Neural crest cell (in vitro differentiated cells): Measurements from ENCODE around the gene TOMM40L. TPM values are rescaled to one million over a fixed set of nuclear protein-coding genes. Genes with fewer than 3 reads are reported as not detected.

ENCODE experiments used
- DNase-seq: peaks from one replicate; pipeline ENCODE4 v3.0.0; 2021; ENCODE audit warnings: low read depth, mixed read lengths, low spot score
- H3K27ac Mint-ChIP-seq: one replicate; pipeline ENCODE4 v1.8.0; 2021; ENCODE audit warnings: mild to moderate bottlenecking, mixed read lengths; ENCODE audit not compliant: unreplicated experiment
- H3K27me3 Mint-ChIP-seq: 2 replicates; pipeline ENCODE4 v1.8.0; 2021; ENCODE audit warnings: low read depth, mild to moderate bottlenecking, mixed read lengths
- H3K36me3 Mint-ChIP-seq: 2 replicates; pipeline ENCODE4 v1.8.0; 2021; ENCODE audit warnings: low read depth, mild to moderate bottlenecking, mixed read lengths
- H3K4me1 Mint-ChIP-seq: 2 replicates; pipeline ENCODE4 v1.8.0; 2021; ENCODE audit warnings: mixed read lengths
- H3K4me3 Mint-ChIP-seq: one replicate; pipeline ENCODE4 v1.8.0; 2021; ENCODE audit warnings: mild to moderate bottlenecking, mixed read lengths
- H3K9me3 Mint-ChIP-seq: 2 replicates; pipeline ENCODE4 v1.8.0; 2021; ENCODE audit warnings: mixed read lengths
- CTCF ChIP-seq: fragments of 200-600 bp; sonication (generic); conservative IDR thresholded peaks from 2 replicates; pipeline ENCODE4 v1.5.0; 2021; ENCODE audit warnings: antibody characterized with exemption, mild to moderate bottlenecking
- total RNA-seq: library from RNA; stranded (reverse); gene quantifications from 2 replicates; pipeline ENCODE4 v1.2.1, GENCODE V29; 2021

The TOMM40L gene
- total RNA-seq, 1 donor from 2014 or later = 17.2 TPM

GRCh38 chr1:161201836-161202712 lies 23.8 kb upstream of the TOMM40L start, which contains the start of gene NDUFS2:
TSS of gene NDUFS2 (plus strand) at chr1:161202367. CDS start at chr1:161202386, 19 bp downstream.
- peak within 1 kb of the TSS; percentile 96 for H3K4me3 Mint-ChIP-seq
- peaks cover 66% of the 10 kb centered on the region for H3K4me1 Mint-ChIP-seq
- H3K36me3 Mint-ChIP-seq = peaks cover 12% of the 10 kb centered on the region
- H3K27ac Mint-ChIP-seq = peak within 1 kb of the TSS; percentile 98
- peak; percentile 87 for DNase-seq
- peak; percentile 40 for TF ChIP-seq CTCF
- no peaks in the 10 kb centered on the region for H3K9me3 Mint-ChIP-seq
- H3K27me3 Mint-ChIP-seq = no peaks in the 10 kb centered on the region

GRCh38 chr1:161206411-161207140 lies 19.3 kb upstream of the TOMM40L start:
- DNase-seq = no peak
- Mint-ChIP-seq H3K36me3 (peaks cover 21% of the 10 kb centered on the region), H3K4me3 (peak overlapping the region; percentile 21), H3K9me3 (no peaks in the 10 kb centered on the region), H3K27me3 (no peaks in the 10 kb centered on the region), H3K27ac (no peak overlapping the region), H3K4me1 (peaks cover 34% of the 10 kb centered on the region)
- no peak for TF ChIP-seq CTCF

- TF ChIP-seq CTCF = no peak
- H3K27ac Mint-ChIP-seq = no peak overlapping the region
- H3K9me3 Mint-ChIP-seq = no peaks in the 10 kb centered on the region
- H3K4me3 Mint-ChIP-seq = no peak overlapping the region
- peaks cover 22% of the 10 kb centered on the region for H3K36me3 Mint-ChIP-seq
- DNase-seq = no peak
- H3K27me3 Mint-ChIP-seq = no peaks in the 10 kb centered on the region
- peaks cover 28% of the 10 kb centered on the region for H3K4me1 Mint-ChIP-seq
Observed at GRCh38 chr1:161207173-161207572, 18.7 kb upstream of the TOMM40L start.

GRCh38 chr1:161209790-161210409 lies 16.0 kb upstream of the TOMM40L start:
- peak; percentile 88 for TF ChIP-seq CTCF
- H3K4me3 Mint-ChIP-seq = no peak overlapping the region
- no peak overlapping the region for H3K27ac Mint-ChIP-seq
- peaks cover 30% of the 10 kb centered on the region for H3K36me3 Mint-ChIP-seq
- no peaks in the 10 kb centered on the region for H3K9me3 Mint-ChIP-seq
- DNase-seq = peak; percentile 73
- H3K4me1 Mint-ChIP-seq = peaks cover 18% of the 10 kb centered on the region
- no peaks in the 10 kb centered on the region for H3K27me3 Mint-ChIP-seq

- no peak for TF ChIP-seq CTCF
- no peak for DNase-seq
- Mint-ChIP-seq H3K27me3 (no peaks in the 10 kb centered on the region), H3K4me1 (peaks cover 21% of the 10 kb centered on the region), H3K27ac (no peak overlapping the region), H3K4me3 (no peak overlapping the region), H3K9me3 (no peaks in the 10 kb centered on the region), H3K36me3 (peaks cover 29% of the 10 kb centered on the region)
Observed at GRCh38 chr1:161214369-161214768, 11.5 kb upstream of the TOMM40L start.
